NCI-H2227 treated with DMSO at 0.1 percent for 48 hours (cell line): ENCODE results near the gene RPIA.
"Not testable (repeated sequence)": the region's sequence is repeated elsewhere in the genome, so short reads cannot be mapped to it uniquely, and the experiment has no call there.

Experiments
- DNase-seq: peaks from one replicate; lab custom pipeline; 2025; lab: John Stamatoyannopoulos, UW

Gene RPIA

GRCh38 chr2:88735853-88736252 is 44.4 kb downstream of the RPIA start:
- no peak for DNase-seq

- no peak for DNase-seq
These were observed 45.0 kb downstream of the RPIA start for GRCh38 chr2:88736437-88736836.

- no peak for DNase-seq
These were observed 45.9 kb downstream of the RPIA start for GRCh38 chr2:88737385-88737784.

- no peak for DNase-seq
These were observed 46.8 kb downstream of the RPIA start for GRCh38 chr2:88738271-88738670.

GRCh38 chr2:88739985-88740600 is 48.6 kb downstream of the RPIA start:
- peak; percentile 69 for DNase-seq

- DNase-seq: no peak
These were observed 55.5 kb downstream of the RPIA start for GRCh38 chr2:88746929-88747490.

- DNase-seq: no peak
These were observed 56.5 kb downstream of the RPIA start for GRCh38 chr2:88747990-88748389.

- DNase-seq: no peak
These were observed 60.3 kb downstream of the RPIA start for GRCh38 chr2:88751768-88752167.

GRCh38 chr2:88753833-88754584 is 62.5 kb downstream of the RPIA start:
- no peak for DNase-seq

GRCh38 chr2:88754585-88755320 is 63.3 kb downstream of the RPIA start:
- no peak for DNase-seq

- no peak for DNase-seq
These were observed 64.4 kb downstream of the RPIA start for GRCh38 chr2:88755836-88756235.

- DNase-seq: no peak
These were observed 65.6 kb downstream of the RPIA start for GRCh38 chr2:88757025-88757424.

GRCh38 chr2:88758702-88759101 is 67.2 kb downstream of the RPIA start:
- DNase-seq: not testable (repeated sequence)

- DNase-seq: no peak
These were observed 69.5 kb downstream of the RPIA start for GRCh38 chr2:88760819-88761598.

GRCh38 chr2:88764141-88764849 is 72.8 kb downstream of the RPIA start:
- no peak for DNase-seq

GRCh38 chr2:88764850-88765153 is 73.3 kb downstream of the RPIA start:
- no peak for DNase-seq

GRCh38 chr2:88765154-88765888 is 73.8 kb downstream of the RPIA start:
- peak; percentile 70 for DNase-seq

- not testable (repeated sequence) for DNase-seq
These were observed 74.5 kb downstream of the RPIA start for GRCh38 chr2:88765889-88766481.

- no peak for DNase-seq
These were observed 78.5 kb downstream of the RPIA start for GRCh38 chr2:88770016-88770415.
